ENCODE data around the gene WNK2.

WNK2 gene

GRCh38 chr9:93193388-93194220 lies 9.7 kb downstream of the WNK2 start:
- Histone ChIP-seq H3K27ac (replicated peaks) (no peak overlapping the region), H3K27me3 (ENCODE audit: insufficient read depth, poor library complexity, severe bottlenecking) (peaks cover 2% of the 10 kb centered on the region), H3K4me3 (replicated peaks; ENCODE audit: insufficient read depth, low read length) (no peak overlapping the region)
- no peak for DNase-seq (ENCODE audit: low read depth in 1 of 2, low spot score in 1 of 2)
- TF ChIP-seq SPI1 (IDR thresholded peaks at IDR 0.05; ENCODE audit: borderline replicate concordance, low read depth) (no peak), REST (IDR thresholded peaks at IDR 0.05; ENCODE audit: insufficient replicate concordance, low read depth) (no peak), GABPA (IDR thresholded peaks at IDR 0.05; ENCODE audit: low read depth) (no peak), CTCF (IDR thresholded peaks at IDR 0.05; ENCODE audit: insufficient read depth, low read length) (no peak), POLR2AphosphoS5 (IDR thresholded peaks at IDR 0.05; ENCODE audit: low read depth) (no peak)

- peaks cover 2% of the 10 kb centered on the region for H3K27me3 ChIP-seq (ENCODE audit: insufficient read depth, poor library complexity, severe bottlenecking)
- H3K4me3 ChIP-seq (replicated peaks; ENCODE audit: insufficient read depth, low read length): no peak overlapping the region
- no peak for DNase-seq (ENCODE audit: low read depth in 1 of 2, low spot score in 1 of 2)
- TF ChIP-seq GABPA (IDR thresholded peaks at IDR 0.05; ENCODE audit: low read depth) (no peak), REST (IDR thresholded peaks at IDR 0.05; ENCODE audit: insufficient replicate concordance, low read depth) (no peak), POLR2AphosphoS5 (IDR thresholded peaks at IDR 0.05; ENCODE audit: low read depth) (no peak), SPI1 (IDR thresholded peaks at IDR 0.05; ENCODE audit: borderline replicate concordance, low read depth) (no peak), CTCF (IDR thresholded peaks at IDR 0.05; ENCODE audit: insufficient read depth, low read length) (no peak)
- no peak overlapping the region for H3K27ac ChIP-seq (replicated peaks)
Measured at GRCh38 chr9:93194221-93194625, 10.3 kb downstream of the WNK2 start.

- DNase-seq (ENCODE audit: low read depth in 1 of 2, low spot score in 1 of 2): no peak
- Histone ChIP-seq H3K27me3 (ENCODE audit: insufficient read depth, poor library complexity, severe bottlenecking) (peaks cover 2% of the 10 kb centered on the region), H3K4me3 (replicated peaks; ENCODE audit: insufficient read depth, low read length) (no peak overlapping the region), H3K27ac (replicated peaks) (no peak overlapping the region)
- no peak for TF ChIP-seq POLR2AphosphoS5 (IDR thresholded peaks at IDR 0.05; ENCODE audit: low read depth)
- no peak for TF ChIP-seq REST (IDR thresholded peaks at IDR 0.05; ENCODE audit: insufficient replicate concordance, low read depth)
- TF ChIP-seq CTCF (IDR thresholded peaks at IDR 0.05; ENCODE audit: insufficient read depth, low read length): no peak
- TF ChIP-seq GABPA (IDR thresholded peaks at IDR 0.05; ENCODE audit: low read depth): no peak
- no peak for TF ChIP-seq SPI1 (IDR thresholded peaks at IDR 0.05; ENCODE audit: borderline replicate concordance, low read depth)
Measured at GRCh38 chr9:93194641-93195040, 10.7 kb downstream of the WNK2 start.

Data from HL-60 (cell line).